AG09309 (cell line): ENCODE data around the gene MZT2B.
"Not testable (repeated sequence)": the region's sequence is repeated elsewhere in the genome, so short reads cannot be mapped to it uniquely, and the experiment has no call there.

Experiments
- DNase-seq: peaks from one replicate; pipeline ENCODE4 v3.0.0-alpha.2; 2010; ENCODE audit warnings: low read depth
- H3K4me3 ChIP-seq: 2 replicates; pipeline ENCODE4 v1.5.1; 2011; ENCODE audit warnings: mild to moderate bottlenecking, low read depth, low read length, moderate library complexity; ENCODE audit not compliant: control insufficient read depth
- CTCF ChIP-seq: IDR thresholded peaks from 2 replicates; pipeline ENCODE4 v1.5.1; 2011; ENCODE audit warnings: mild to moderate bottlenecking, low read depth, low read length, inconsistent platforms; ENCODE audit not compliant: insufficient read depth, control insufficient read depth; ENCODE audit errors: missing control alignments

Gene MZT2B

GRCh38 chr2:130155956-130156623 is 26.0 kb upstream of the MZT2B start:
- H3K4me3 ChIP-seq, DNase-seq: not testable (repeated sequence)
- TF ChIP-seq CTCF, result peak; percentile 61

- H3K4me3 ChIP-seq, result no peak overlapping the region
- TF ChIP-seq CTCF, result no peak
- no peak for DNase-seq
These were observed 25.4 kb upstream of the MZT2B start for GRCh38 chr2:130156624-130157004.

GRCh38 chr2:130157354-130157753 is 24.7 kb upstream of the MZT2B start:
- not testable (repeated sequence) for DNase-seq, H3K4me3 ChIP-seq

GRCh38 chr2:130157825-130158514 is 24.1 kb upstream of the MZT2B start:
- DNase-seq, H3K4me3 ChIP-seq: not testable (repeated sequence)

GRCh38 chr2:130158631-130159030 is 23.4 kb upstream of the MZT2B start:
- no peak for TF ChIP-seq CTCF
- no peak for DNase-seq
- no peak overlapping the region for H3K4me3 ChIP-seq

- H3K4me3 ChIP-seq, DNase-seq: not testable (repeated sequence)
These were observed 22.7 kb upstream of the MZT2B start for GRCh38 chr2:130159376-130159775.

- TF ChIP-seq CTCF, result no peak
- H3K4me3 ChIP-seq, result no peak overlapping the region
- no peak for DNase-seq
These were observed 21.9 kb upstream of the MZT2B start for GRCh38 chr2:130160131-130160530.

- DNase-seq, H3K4me3 ChIP-seq: not testable (repeated sequence)
These were observed 21.0 kb upstream of the MZT2B start for GRCh38 chr2:130160838-130161705.

GRCh38 chr2:130162486-130162885 is 19.6 kb upstream of the MZT2B start:
- not testable (repeated sequence) for DNase-seq, H3K4me3 ChIP-seq
